ENCODE data around the gene DDX55. TPM values are rescaled to one million over a fixed set of nuclear protein-coding genes. Genes with fewer than 3 reads are reported as not detected.
"Not testable (repeated sequence)": the region's sequence is repeated elsewhere in the genome, so short reads cannot be mapped to it uniquely, and the experiment has no call there.

DDX55 gene
- total RNA-seq: 11.9 and 20.6 TPM in 2 replicates

GRCh38 chr12:123601602-123602489, at the start of gene DDX55:
Gene DDX55, plus strand, starts transcription at chr12:123602099. Its CDS starts 50 bp downstream, at chr12:123602149.
- DNase-seq (ENCODE audit: extremely low read depth, low read depth, low spot score): no peak

GRCh38 chr12:123554136-123554535, 47.8 kb upstream of the DDX55 start:
- DNase-seq (ENCODE audit: extremely low read depth, low read depth, low spot score): not testable (repeated sequence)

GRCh38 chr12:123554843-123555242, 47.1 kb upstream of the DDX55 start:
- DNase-seq (ENCODE audit: extremely low read depth, low read depth, low spot score): not testable (repeated sequence)

GRCh38 chr12:123558487-123558886, 43.4 kb upstream of the DDX55 start:
- DNase-seq (ENCODE audit: extremely low read depth, low read depth, low spot score): not testable (repeated sequence)

GRCh38 chr12:123559468-123559867, 42.4 kb upstream of the DDX55 start:
- no peak for DNase-seq (ENCODE audit: extremely low read depth, low read depth, low spot score)

- DNase-seq (ENCODE audit: extremely low read depth, low read depth, low spot score): no peak
These were observed 30.5 kb upstream of the DDX55 start for GRCh38 chr12:123571343-123571813.

- no peak for DNase-seq (ENCODE audit: extremely low read depth, low read depth, low spot score)
These were observed 29.5 kb upstream of the DDX55 start for GRCh38 chr12:123572391-123572790.

- DNase-seq (ENCODE audit: extremely low read depth, low read depth, low spot score): no peak
These were observed 28.0 kb upstream of the DDX55 start for GRCh38 chr12:123573870-123574269.

GRCh38 chr12:123576611-123577010, 25.3 kb upstream of the DDX55 start:
- DNase-seq (ENCODE audit: extremely low read depth, low read depth, low spot score): no peak

- no peak for DNase-seq (ENCODE audit: extremely low read depth, low read depth, low spot score)
These were observed 23.7 kb upstream of the DDX55 start for GRCh38 chr12:123578243-123578642.

GRCh38 chr12:123578829-123579228, 23.1 kb upstream of the DDX55 start:
- DNase-seq (ENCODE audit: extremely low read depth, low read depth, low spot score): not testable (repeated sequence)

- no peak for DNase-seq (ENCODE audit: extremely low read depth, low read depth, low spot score)
These were observed 21.1 kb upstream of the DDX55 start for GRCh38 chr12:123580772-123581171.

GRCh38 chr12:123591702-123592481, 10.0 kb upstream of the DDX55 start:
- DNase-seq (ENCODE audit: extremely low read depth, low read depth, low spot score): no peak

- DNase-seq (ENCODE audit: extremely low read depth, low read depth, low spot score): no peak
These were observed 6.2 kb upstream of the DDX55 start for GRCh38 chr12:123595729-123596128.

- DNase-seq (ENCODE audit: extremely low read depth, low read depth, low spot score): no peak
These were observed 4.8 kb upstream of the DDX55 start for GRCh38 chr12:123597100-123597499.

GRCh38 chr12:123598522-123598921, 3.4 kb upstream of the DDX55 start:
- no peak for DNase-seq (ENCODE audit: extremely low read depth, low read depth, low spot score)

GRCh38 chr12:123599310-123599709, 2.6 kb upstream of the DDX55 start:
- no peak for DNase-seq (ENCODE audit: extremely low read depth, low read depth, low spot score)

GRCh38 chr12:123599721-123600120, 2.2 kb upstream of the DDX55 start:
- DNase-seq (ENCODE audit: extremely low read depth, low read depth, low spot score): no peak

- no peak for DNase-seq (ENCODE audit: extremely low read depth, low read depth, low spot score)
These were observed 824 bp downstream of the DDX55 start for GRCh38 chr12:123602651-123603195.

- DNase-seq (ENCODE audit: extremely low read depth, low read depth, low spot score): not testable (repeated sequence)
These were observed 1.6 kb downstream of the DDX55 start for GRCh38 chr12:123603495-123603894.

- DNase-seq (ENCODE audit: extremely low read depth, low read depth, low spot score): no peak
These were observed 5.9 kb downstream of the DDX55 start for GRCh38 chr12:123607756-123608155.
